Stimulated activated CD4-positive, alpha-beta T cell treated with anti-CD3 and anti-CD28 coated beads, TNF-alpha, amount 100 ng/mL, for 24 hours (primary cell): ENCODE data around the gene HPS1.
A peak's percentile ranks its signal among the peaks of the same experiment; 100 is the strongest.

Source experiments
- DNase-seq, 3 experiments: peaks; one replicate each; pipeline ENCODE4 v3.0.0-alpha.2; 2020; ENCODE audit warnings: low read depth in 3 of 3

The HPS1 gene

DNA sequence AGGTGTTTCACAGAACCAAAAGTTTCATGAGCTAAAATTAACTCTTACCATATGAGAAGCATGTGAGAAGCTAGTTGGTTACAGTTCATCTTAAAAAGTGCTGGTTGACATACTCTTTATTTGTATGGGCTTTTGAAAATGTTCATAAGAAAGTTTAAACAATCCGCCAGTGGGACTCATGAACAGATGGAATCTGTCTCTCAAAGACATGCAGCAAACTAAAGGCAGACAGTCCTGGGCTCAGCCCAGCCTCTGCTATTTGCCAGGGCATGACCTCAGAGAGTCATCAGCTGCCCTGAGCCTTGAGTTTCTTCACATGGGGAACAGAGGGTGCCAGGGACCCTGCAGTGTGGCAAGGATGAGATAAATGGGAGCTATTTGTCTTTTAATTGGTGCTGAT lies 35.0 kb downstream of the HPS1 start:
- no peak for DNase-seq

DNA sequence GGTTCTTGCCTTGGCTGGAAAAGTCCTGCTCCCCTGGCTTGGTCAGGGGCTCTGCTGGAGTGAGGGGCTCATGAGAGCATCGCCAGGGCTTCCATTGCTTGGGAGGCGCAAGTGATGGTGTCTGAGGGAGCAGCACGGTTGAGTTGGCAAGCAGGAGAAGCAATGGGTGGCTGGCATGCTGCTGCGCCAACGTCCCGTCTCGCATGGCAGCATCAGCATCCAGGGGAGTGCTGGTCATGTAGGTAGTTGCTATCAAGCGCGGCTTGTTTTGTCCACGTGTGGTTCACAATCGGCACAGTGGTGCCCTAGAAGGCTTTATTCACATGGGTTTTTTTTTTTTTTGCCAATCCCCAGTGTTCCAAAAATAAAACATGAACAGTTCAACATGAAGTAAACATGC lies 35.6 kb downstream of the HPS1 start:
- no peak for DNase-seq

DNA sequence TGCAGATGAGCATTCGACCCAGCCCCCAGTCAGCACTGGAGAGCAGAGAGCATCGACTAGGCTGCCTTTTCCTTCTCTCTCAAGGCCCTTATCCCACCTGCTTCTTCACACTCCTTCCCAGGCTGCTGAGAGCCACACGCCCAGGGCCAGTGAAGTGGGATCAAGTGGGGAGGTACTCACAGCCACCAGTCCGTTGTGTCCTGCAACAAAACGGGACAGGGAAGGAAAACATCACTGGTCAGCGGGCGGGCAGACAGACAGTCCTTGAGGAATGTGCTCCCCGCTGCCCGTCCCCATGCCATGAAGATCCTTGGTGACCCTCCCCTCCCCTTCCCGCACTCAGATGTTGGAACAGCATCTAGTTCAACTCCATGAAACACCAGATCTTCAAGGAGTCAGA lies 36.0 kb downstream of the HPS1 start:
- no peak for DNase-seq

DNA sequence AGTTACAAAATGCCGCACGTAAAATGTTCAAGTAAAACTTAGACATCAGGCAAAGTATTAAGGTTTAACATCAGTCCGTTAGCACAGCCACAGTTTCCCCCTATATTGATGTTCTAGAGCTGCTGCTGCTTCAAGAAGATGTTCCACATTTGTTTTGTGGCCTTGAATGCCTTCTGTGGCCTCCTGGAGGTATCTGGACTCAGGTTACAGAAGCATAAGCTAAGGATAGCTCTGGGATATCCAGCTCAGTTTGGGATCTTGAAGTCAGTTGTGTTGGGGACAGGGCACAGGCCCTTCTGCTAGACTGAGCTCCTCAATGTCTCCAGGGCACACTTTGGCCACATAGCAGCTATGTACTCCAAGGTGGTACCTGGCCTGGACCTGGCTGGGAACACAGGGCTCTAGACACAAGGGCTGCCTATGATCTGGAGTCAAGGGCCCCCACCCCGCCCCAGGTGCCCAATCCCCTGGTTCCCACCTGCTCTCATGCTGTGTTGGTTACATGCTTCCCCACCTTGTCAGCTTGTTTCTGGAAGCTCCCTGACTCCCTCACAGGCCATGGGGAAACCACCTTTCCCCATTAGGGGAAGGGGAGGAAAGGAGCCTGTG lies 36.5 kb downstream of the HPS1 start:
- DNase-seq: no peak

DNA sequence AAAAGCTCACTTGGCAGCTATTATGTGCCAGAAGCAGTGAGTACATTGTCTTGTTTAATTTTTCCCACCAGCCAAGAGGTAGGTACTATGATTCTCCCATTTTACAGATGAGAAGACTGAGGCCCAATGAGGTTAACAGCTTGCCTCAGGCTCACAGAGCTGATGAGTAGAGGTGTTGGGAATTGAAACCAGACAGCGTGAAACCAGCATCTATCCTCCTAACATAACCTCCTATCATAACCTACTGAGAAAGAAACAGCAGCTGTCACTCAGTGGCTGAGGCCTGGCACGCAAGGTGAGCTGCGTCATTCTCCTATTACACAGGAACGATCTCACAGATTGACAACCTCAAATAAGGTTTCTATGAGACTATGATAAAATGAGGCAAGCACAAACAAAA lies 37.9 kb downstream of the HPS1 start:
- no peak for DNase-seq

DNA sequence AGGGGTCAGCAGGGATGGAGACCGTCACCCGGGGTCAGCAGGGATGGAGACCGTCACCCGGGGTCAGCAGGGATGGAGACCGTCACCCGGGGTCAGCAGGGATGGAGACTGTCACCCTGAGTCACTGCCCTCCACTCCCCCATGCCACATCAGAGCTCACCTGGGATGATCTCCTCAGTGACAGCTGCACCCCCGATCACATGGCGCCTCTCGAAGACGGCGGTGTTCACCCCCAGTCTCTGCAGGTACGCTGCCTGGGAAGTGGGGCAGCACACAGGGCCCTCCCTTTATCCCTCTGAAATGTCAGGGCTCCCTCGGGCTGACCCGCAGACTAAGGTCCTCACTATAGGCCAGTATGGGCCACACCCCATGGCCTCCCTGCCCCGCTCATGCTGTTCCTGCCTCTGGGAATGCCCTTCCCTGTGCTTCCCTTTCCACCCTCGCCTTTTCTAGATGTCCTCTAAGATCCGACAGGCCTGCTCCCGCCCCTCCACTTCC lies 38.9 kb downstream of the HPS1 start:
- DNase-seq: no peak

DNA sequence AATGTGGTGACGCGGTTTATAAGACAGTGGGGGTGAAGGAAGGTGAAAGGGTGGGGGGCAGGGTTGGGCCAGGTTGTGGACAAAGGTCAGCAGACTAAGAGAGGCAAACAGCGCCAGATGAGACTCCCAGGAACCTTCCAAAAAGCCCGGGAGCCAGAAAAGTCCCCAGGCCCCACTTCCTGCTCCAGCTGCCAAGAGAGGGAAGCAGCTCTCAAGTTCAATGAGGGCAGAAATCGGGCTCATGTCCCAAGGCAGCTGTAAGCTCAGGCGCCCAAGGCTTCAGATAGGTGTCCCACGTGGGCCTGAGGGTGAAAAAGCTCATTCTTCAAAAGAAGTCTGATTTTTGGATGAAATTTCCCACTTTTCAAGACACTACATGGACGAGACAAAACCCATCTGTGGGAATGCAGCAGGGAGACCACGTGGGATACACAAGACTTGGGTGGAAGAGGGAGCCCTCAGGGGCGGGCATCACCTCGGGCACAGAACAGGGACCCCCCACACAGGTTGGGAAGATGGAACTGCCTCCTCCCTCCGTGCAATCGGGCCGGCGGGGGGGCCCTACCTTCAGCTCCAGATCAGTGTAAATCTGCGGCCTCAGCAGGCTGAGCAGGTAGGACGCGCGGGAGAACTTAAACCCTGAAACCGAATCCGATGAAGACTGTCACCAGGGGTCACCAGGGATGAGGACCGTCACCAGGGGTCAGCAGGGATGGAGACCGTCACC lies 39.6 kb downstream of the HPS1 start:
- no peak for DNase-seq

DNA sequence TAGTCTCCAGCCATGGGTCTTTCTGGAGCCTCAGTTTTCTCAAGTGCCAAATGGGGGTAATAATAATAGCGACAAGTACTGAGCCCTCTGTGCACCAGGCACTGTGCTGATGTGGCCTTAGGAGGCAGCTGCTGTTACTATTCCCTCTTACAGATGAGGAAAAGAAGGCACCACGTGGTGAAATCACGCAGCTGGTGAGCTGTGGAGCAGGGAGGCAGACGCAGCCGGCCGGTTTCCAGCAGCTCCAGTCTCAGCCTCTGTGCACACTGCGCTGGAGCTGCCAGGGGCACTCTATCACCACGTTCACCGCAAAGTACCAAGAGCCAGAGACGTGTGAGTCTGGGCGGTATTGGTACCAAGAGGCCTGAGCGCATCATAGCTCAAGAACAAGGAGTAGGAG lies 41.3 kb downstream of the HPS1 start:
- DNase-seq: no peak

DNA sequence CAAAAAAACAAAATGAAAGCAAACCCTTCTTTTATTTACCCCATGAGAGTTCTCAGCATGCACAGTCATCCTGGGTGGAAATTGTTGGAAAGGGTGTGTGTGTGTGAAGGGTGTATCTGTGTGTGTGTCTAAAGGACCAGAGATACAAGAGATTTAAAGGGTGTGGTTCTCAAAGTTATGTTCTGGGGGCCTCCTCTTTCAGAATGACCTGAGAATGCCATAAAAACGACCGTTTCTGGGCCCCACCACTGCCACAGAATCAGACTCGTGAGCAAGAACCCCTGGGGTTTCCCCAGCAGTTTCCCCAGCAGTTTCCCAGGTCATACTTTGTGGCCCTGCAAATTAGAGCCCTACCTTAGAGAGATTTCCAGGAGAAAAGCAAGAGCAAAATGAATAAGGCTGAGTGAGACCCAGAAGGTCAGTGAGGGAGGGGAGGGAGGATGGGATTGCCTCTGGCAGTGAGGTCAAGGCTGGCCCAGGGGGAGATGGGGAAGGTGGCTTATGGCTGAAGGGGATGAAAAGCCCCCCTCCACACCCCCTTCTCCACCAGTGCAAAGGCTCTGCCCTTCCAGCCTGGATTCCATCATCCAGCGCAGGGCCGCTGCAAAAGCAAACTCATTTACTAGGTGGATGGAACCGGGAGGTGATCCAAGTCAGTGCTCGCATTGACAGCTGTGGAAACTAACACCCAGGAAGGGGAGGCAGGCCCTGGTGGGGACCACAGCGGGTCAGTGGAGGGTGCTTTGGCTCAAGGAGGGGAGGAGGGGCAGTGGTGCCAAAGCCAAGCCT lies 42.0 kb downstream of the HPS1 start:
- peak in 1 of 3 experiments; percentile 15 for DNase-seq

DNA sequence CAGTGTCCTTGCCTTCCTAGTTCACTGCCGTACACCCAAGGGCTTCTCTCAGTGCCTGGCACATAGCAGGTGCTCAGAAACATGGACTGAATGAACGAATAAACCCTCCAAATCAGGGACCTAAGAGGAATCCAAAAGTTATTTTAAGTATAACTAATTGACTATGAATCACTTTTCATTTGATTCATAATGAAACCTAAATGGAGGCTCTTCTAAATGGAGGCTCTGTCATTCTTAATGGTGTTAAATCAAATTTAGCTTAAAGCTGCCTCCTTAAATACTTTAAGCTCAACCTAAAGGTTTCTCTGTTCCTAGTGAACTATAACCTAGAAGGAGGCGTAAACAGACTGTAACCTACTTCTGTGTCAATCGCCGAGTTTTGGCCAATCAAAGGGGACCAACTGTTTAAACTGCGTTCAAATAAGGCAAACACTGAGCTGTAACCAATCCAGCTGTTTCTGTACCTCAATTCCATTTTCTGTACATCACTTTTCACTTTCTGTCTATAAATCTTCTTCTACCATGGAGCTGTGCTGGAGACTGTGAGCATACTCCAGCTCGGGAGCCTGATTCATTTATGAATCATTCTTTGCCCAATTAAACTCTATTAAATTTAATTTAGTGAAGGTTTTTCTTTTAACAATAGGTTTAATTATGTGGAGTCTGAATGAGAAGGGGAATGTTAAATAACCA lies 42.8 kb downstream of the HPS1 start:
- no peak for DNase-seq

DNA sequence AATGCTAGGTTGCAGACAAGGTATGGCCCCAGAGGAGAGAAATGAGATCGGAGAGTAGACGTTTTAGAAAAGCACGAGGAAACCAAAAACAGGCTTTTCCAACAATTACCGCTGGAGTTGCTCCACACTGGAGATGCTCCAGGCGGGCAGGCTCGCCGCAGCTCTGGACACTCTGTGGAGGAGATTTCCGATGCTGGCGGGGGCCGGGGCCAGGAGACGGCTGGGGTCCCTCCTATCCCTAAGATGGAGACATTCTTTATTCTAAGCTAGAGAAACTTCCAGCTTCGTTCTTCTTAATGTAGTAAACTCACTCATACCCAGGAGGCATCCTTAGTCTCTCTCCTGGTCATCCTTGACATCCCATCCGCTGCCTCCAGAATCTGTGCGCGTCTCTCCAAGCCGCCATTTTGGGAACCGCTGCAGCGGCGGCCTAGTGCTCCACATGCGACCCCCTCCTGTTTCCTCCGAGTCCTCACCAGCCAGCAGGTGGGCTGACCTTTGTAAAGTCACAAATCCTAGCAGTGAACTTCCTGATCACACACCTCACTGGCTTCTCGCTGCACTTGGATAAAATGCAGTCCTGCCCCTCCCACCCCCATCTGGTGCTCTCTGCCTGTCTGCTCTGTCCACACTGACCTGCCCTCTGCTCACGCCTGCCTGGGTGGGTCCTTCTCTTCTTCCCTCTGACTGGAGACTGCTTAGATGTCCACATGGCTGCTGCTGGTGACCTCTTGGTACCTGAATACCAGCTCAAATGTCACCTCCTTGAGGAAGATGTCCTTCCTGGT lies 43.6 kb downstream of the HPS1 start:
- DNase-seq: no peak

DNA sequence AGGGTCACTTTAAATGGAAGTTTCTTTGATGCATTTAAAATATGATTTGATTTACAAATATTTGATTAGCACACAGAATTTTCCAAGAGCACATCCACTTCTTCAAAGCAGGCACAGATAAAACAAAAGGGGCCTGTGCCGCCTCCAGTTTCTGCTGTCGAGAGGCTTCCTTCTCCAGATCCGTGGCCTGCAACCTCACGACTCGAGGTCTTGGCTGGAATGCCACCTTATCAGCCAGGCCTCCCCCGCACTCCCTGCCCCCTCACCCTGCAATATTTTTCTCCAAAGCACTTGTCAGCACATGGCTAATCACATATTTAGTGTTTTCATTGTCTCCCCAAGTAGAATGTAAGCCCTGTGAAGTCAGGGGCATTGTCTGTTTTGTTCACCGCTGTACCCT lies 44.3 kb downstream of the HPS1 start:
- DNase-seq: no peak

DNA sequence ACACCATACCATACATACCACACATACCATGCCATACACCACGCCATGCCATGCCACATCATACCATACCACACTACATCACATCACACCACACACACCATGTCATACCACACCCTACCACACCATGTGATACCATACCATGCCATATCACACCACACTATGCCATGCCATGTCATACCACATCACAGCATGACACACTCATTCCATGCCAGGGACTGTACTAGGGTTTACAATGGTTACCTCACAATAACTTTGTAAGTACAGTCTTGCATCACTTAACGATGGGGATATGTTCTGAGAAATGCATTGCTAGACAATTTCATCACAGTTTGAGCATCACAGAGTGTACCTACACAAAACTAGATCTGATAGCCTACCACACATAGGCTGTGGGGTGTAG lies 46.3 kb downstream of the HPS1 start:
- no peak for DNase-seq

DNA sequence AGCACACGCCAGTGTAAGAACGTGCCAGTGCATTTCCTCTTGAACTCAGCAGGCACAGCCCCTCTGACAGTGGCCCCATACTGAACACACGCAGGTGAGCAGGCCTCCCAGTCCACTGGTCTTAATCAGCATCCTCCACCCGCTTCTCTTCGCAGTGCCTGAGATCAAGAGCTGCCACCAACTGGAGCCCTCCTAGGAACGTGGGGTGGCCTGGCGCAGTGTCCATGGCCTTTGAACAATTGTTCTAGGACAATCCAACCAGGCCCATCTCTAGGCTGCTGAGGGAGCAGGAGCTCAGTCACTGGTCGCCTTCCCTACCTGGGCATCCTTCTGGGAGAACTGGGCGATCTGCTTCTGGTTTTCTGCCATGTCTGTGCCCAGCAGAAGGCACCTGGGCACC lies 47.0 kb downstream of the HPS1 start:
- DNase-seq: no peak

DNA sequence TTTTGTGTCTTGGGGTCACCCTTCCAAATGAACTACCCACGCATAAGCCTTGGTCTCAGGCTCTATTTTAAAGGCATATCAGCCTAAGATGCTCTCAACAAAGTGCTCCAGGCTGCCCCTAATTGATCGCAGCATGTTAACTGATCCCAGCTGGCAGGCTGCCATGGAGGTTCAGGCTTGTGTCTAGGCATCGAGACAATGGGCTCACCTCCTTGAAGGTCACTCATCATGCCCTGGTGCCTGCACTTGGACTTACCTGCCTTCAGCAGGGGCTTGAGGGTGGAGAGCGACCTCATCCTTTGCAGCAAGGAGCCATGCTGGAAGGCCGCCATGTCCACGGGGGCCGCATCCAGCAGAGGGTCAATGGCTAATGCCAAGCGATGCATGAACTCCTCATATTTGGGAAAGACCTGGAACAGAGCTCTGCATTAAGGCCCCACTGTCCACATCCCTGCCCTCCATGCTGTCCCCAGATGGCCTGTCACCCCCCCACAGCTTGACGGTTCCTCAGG lies 49.6 kb downstream of the HPS1 start:
- DNase-seq: no peak

DNA sequence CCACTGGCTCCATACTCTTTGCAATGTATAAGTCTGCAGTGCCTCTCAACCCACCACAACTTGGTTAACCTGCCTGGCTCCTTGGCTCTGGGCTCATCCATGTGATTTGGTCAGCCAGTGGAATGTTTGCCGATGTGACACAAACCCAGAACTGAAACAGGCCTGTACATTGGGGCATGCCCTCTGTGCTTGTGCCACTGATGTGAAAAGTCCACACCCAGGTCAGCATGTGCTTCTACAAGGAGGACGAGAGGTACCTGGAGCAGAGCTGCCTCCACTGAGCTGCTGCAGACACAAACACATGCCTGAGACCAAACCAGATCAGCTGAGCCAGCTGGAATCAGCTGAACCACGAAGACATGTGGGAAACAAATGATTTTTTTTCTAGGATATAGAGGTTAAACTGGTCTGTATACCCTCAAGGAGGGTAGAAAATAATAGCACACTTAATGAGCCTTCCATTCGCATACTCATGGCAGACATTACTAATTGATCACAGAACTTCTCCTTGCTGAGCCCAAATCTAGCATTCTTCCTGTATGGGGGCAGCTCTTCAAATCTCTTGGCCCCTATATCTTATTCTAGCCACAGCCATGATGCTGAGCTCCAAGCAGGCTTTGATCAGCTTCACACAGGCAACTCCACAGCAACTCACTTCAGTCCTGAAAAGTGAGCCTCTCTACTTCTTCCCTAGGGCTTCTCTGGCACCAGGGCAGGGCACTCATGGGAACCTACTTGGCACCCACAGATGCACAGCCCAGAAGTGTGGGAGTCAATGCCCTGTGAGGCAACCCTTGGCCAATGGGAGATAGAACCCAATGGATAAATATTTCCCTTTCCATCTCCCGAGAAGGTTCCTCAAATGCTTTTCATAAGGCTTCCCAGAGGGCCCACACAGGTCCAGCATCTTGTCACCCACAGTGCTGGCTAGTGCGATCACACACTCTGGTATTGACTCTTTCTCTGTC lies 50.4 kb downstream of the HPS1 start:
- DNase-seq: no peak

DNA sequence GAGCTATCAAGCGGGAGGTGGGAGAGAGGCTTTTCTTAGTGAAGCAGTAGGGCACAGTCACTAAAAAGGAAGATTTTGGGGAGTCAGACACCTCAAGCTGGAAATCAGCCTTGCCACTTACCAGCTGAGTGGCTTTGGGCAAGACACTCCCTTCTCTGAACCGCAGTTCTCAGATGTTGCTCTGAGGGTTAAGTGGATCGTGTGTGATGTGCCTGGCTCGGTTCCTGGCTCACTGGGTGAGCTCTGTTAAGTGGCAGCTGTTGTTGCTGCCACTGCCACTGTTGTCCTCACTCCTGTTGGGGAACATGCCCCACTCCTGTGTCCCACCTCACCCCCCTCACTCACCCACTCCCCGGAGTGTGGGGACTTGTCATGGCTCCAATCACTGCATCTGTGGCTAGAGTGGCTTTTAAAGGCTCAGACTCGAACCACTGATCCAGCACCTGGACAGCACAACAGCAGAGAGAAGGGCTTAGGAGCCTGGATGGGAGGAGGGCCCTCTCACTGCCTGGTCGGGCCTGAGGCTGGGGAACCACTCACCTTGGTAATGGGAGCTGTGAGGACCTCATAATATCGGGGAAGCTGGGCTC lies 51.8 kb downstream of the HPS1 start:
- DNase-seq: no peak

DNA sequence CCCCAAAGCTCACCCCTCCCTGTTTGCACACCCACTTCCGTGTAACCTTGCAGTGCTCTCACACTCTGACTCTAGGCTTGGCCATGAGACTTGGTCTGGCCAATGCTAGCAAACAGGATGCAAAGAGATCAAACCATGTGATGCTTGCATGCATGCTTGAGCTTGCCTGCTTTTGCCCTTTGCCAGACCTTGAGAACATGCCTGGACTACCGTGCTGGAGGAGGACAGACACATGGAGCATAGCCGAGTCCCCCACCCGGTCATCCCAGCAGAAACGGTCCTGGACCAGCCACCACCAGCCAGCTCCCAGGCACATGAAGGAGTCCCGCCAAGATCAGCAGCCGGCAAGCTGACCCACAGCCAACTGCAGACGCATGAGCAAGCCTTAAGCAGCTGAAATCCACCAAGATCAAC lies 55.1 kb downstream of the HPS1 start:
- DNase-seq: no peak

DNA sequence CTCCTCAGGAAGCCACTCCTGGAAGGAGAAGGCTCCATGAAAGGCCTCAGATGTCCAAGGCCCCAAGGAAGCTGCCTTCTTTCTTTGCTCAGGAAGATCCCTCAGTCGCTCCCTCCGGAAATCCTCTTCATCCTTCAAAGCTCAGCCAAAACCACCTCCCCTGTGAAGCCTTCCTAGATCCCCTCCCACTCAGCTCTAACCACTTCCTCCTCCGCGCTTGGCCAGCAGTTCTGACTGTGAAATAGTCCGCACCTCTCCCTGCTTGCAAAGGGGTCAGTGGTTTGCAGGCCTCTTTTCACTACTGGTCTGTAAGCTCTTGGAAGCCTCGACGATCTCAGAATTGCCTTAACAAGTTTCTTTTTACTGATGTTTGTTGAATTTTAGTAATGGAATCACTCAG lies 55.7 kb downstream of the HPS1 start:
- no peak for DNase-seq

DNA sequence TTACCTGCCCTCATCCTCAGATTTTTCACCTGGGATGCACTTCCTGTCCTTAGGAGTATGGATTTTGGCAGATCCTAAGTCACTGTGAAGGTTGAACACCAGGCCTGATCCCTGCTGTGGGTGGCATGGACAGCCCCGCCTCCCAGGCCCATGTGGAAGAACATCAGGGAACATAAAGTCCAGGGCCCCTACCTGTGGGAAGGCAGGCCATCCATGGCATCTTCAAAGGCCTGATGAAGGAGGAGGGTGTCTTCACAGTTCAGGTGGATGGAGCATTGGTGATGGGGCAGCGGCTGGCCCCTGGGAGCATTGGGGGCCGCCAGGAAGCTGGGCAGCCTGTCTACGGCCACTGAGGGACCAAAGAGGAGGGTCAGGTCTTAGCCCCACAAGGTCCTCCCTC lies 56.3 kb downstream of the HPS1 start:
- DNase-seq: no peak
